Esophagus squamous epithelium (tissue), 4 donors: ENCODE data around the gene CCDC92.

ENCODE experiments used
- CTCF ChIP-seq, 6 experiments: fragments of 450-650 bp in 4 of 6; fragments of 200-600 bp in 2 of 6; sonication (generic) in 2 of 6; IDR thresholded peaks; one replicate each; pipeline ENCODE4 v1.5.1; 2016 to 2019; ENCODE audit warnings: antibody characterized with exemption in 6 of 6, mild to moderate bottlenecking in 4 of 6, moderate library complexity in 4 of 6
- POLR2A ChIP-seq, 4 donors: fragments of 450-650 bp; IDR thresholded peaks; one replicate each; pipeline ENCODE4 v1.6.1; 2017; ENCODE audit warnings: antibody characterized with exemption in 4 of 4, mild to moderate bottlenecking in 4 of 4, moderate library complexity in 3 of 4

GRCh38 chr12:123939716-123940626 is 32.7 kb downstream of the CCDC92 start:
- TF ChIP-seq CTCF (IDR thresholded peaks at IDR 0.05) (no peak), POLR2A (IDR thresholded peaks at IDR 0.05) (no peak)
